ENCODE measurements around the gene B9D2. TPM values are rescaled to one million over a fixed set of nuclear protein-coding genes. Genes with fewer than 3 reads are reported as not detected.

Gene B9D2
- total and polyA plus RNA-seq, 2 experiments from 2014 or later: 6.0 to 9.6 TPM

DNA sequence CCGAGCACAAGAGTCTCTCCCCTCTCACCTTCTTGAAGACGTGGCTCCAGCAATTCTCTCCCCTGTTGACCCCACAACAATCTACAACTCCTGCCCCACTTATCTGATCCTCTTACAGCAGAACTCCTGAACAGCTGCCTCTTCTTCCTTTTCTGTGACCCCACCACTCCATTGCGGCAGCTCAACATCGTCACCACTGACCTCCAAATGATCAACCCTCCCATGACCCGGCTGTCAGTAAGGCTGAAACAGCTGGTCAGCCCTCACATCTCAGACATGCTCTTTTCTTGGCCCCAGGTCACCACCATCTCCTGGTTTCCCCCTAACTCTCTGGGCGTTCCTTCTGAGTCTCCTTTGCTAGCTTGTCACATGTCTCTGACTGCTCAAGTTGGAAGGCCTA, 31.4 kb upstream of the B9D2 start:
- Histone ChIP-seq H3K79me2 (peaks cover 29% of the 10 kb centered on the region), H2AFZ (no peak overlapping the region), H4K20me1 (ENCODE audit: insufficient read depth, poor library complexity, severe bottlenecking) (no peaks in the 10 kb centered on the region), H3K36me3 (replicated peaks; ENCODE audit: insufficient read depth, low read depth) (no peaks in the 10 kb centered on the region), H3K9me3 (ENCODE audit: low read depth) (no peaks in the 10 kb centered on the region), H3K27me3 (no peaks in the 10 kb centered on the region), H3K9me2 (replicated peaks; ENCODE audit: insufficient read depth) (no peaks in the 10 kb centered on the region), H3K27ac (no peak overlapping the region), H3K4me2 (no peak overlapping the region), H3K4me3 (no peak overlapping the region), H3K4me1 (ENCODE audit: insufficient read depth) (peaks cover 3% of the 10 kb centered on the region)
- no peak for DNase-seq (ENCODE audit: low spot score)
- TF ChIP-seq EZH2 (IDR thresholded peaks at IDR 0.05; ENCODE audit: borderline replicate concordance) (no peak), CTCF (IDR thresholded peaks at IDR 0.05; ENCODE audit: poor library complexity) (no peak), EZH2phosphoT487 (IDR thresholded peaks at IDR 0.05; ENCODE audit: low read depth, severe bottlenecking, unreplicated experiment) (no peak)
- 87% methylated on average over 6 of the region's 6 CpGs for WGBS (ENCODE audit: low lambda C conversion rate, missing lambda C conversion rate)

- Histone ChIP-seq H3K9me2 (replicated peaks; ENCODE audit: insufficient read depth) (no peaks in the 10 kb centered on the region), H4K20me1 (ENCODE audit: insufficient read depth, poor library complexity, severe bottlenecking) (no peaks in the 10 kb centered on the region), H3K4me2 (no peak overlapping the region), H3K4me1 (ENCODE audit: insufficient read depth) (peaks cover 3% of the 10 kb centered on the region), H3K79me2 (peaks cover 7% of the 10 kb centered on the region), H3K36me3 (replicated peaks; ENCODE audit: insufficient read depth, low read depth) (no peaks in the 10 kb centered on the region), H3K9me3 (ENCODE audit: low read depth) (no peaks in the 10 kb centered on the region), H3K27me3 (no peaks in the 10 kb centered on the region), H3K4me3 (no peak overlapping the region), H3K27ac (no peak overlapping the region), H2AFZ (no peak overlapping the region)
- 92% methylated on average over 12 of the region's 12 CpGs for WGBS (ENCODE audit: low lambda C conversion rate, missing lambda C conversion rate)
- TF ChIP-seq EZH2 (IDR thresholded peaks at IDR 0.05; ENCODE audit: borderline replicate concordance): no peak
- DNase-seq (ENCODE audit: low spot score): no peak
These were observed 28.8 kb upstream of the B9D2 start for GRCh38 chr19:41392775-41393174.

DNA sequence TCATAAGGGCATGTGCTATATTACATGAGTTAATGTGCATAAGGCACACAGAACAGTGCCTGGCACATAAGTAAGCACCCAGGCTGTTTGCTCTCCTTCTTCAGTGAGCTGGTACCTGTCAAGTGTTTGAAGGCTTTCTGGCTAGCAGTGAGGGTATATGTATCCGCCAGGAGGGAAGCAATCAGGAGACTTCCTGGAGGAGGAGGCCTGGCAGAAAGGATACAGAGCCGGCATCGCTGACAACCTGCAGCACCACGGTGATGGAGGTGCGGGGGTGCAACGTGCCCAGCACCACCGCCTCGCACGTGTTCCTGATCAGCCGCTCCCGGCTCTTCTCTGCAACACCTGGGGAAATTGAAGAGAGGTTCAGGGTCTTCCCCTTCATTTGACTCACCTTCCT, 27.7 kb upstream of the B9D2 start:
- H3K4me2 ChIP-seq: no peak overlapping the region
- no peak overlapping the region for H3K4me3 ChIP-seq
- no peak overlapping the region for H2AFZ ChIP-seq
- H3K36me3 ChIP-seq (replicated peaks; ENCODE audit: insufficient read depth, low read depth): no peaks in the 10 kb centered on the region
- H4K20me1 ChIP-seq (ENCODE audit: insufficient read depth, poor library complexity, severe bottlenecking): no peaks in the 10 kb centered on the region
- H3K27ac ChIP-seq: no peak overlapping the region
- no peaks in the 10 kb centered on the region for H3K9me3 ChIP-seq (ENCODE audit: low read depth)
- no peaks in the 10 kb centered on the region for H3K27me3 ChIP-seq
- peaks cover 3% of the 10 kb centered on the region for H3K4me1 ChIP-seq (ENCODE audit: insufficient read depth)
- 98% methylated on average over 11 of the region's 11 CpGs for WGBS (ENCODE audit: low lambda C conversion rate, missing lambda C conversion rate)
- no peak for DNase-seq (ENCODE audit: low spot score)
- TF ChIP-seq EZH2 (IDR thresholded peaks at IDR 0.05; ENCODE audit: borderline replicate concordance) (no peak), EZH2phosphoT487 (IDR thresholded peaks at IDR 0.05; ENCODE audit: low read depth, severe bottlenecking, unreplicated experiment) (no peak), CTCF (IDR thresholded peaks at IDR 0.05; ENCODE audit: poor library complexity) (no peak)
- peaks cover 7% of the 10 kb centered on the region for H3K79me2 ChIP-seq
- H3K9me2 ChIP-seq (replicated peaks; ENCODE audit: insufficient read depth): no peaks in the 10 kb centered on the region

GRCh38 chr19:41386442-41386841, 22.5 kb upstream of the B9D2 start:
- Histone ChIP-seq H3K9me3 (ENCODE audit: low read depth) (no peaks in the 10 kb centered on the region), H4K20me1 (ENCODE audit: insufficient read depth, poor library complexity, severe bottlenecking) (no peaks in the 10 kb centered on the region), H3K9me2 (replicated peaks; ENCODE audit: insufficient read depth) (no peaks in the 10 kb centered on the region), H3K27ac (no peak overlapping the region), H2AFZ (no peak overlapping the region), H3K4me3 (no peak overlapping the region), H3K79me2 (no peaks in the 10 kb centered on the region), H3K4me1 (ENCODE audit: insufficient read depth) (no peaks in the 10 kb centered on the region), H3K4me2 (no peak overlapping the region), H3K36me3 (replicated peaks; ENCODE audit: insufficient read depth, low read depth) (no peaks in the 10 kb centered on the region), H3K27me3 (no peaks in the 10 kb centered on the region)
- no peak for DNase-seq (ENCODE audit: low spot score)
- WGBS (ENCODE audit: low lambda C conversion rate, missing lambda C conversion rate): 93% methylated on average over 11 of the region's 13 CpGs
- no peak for TF ChIP-seq EZH2phosphoT487 (IDR thresholded peaks at IDR 0.05; ENCODE audit: low read depth, severe bottlenecking, unreplicated experiment)
- no peak for TF ChIP-seq CTCF (IDR thresholded peaks at IDR 0.05; ENCODE audit: poor library complexity)
- no peak for TF ChIP-seq EZH2 (IDR thresholded peaks at IDR 0.05; ENCODE audit: borderline replicate concordance)

All from hepatocyte (in vitro differentiated cells).